ENCODE measurements around the gene STAB1. TPM values are rescaled to one million over a fixed set of nuclear protein-coding genes. Genes with fewer than 3 reads are reported as not detected.

The STAB1 gene
- total and polyA plus RNA-seq, 12 donors = 17.4 to 231 (median 44.1) TPM

GRCh38 chr3:52535411-52536111, 40.4 kb downstream of the STAB1 start:
- Histone ChIP-seq H3K36me3 (peaks cover 0 to 15% (median 0%) of the 10 kb centered on the region in 9 donors), H3K4me1 (peaks cover 34 to 88% (median 66%) of the 10 kb centered on the region in 9 donors), H3K27ac (peak overlapping the region in 9 of 10 donors; percentile 42 to 88 (median 60)), H3K4me3 (peak overlapping the region in 7 of 10 donors; percentile 63 to 93 (median 74)), H3K27me3 (no peaks in the 10 kb centered on the region), H3K9me3 (no peaks in the 10 kb centered on the region)
- DNase-seq (no peak), ATAC-seq (no peak)
- WGBS, 2 donors = 92 to 93% methylated on average over 19 of the region's 19 CpGs
- intact Hi-C loops (cut with DNase I) = loop anchor here in 7 of 10 donors (2.0 to 5.0 kb wide), 4 partner anchors 43 to 65 kb away; no protein-coding TSS in a partner anchor
- TF ChIP-seq CTCF (IDR thresholded peaks at IDR 0.05) = no peak

- Histone ChIP-seq H3K4me1 (peaks cover 29 to 88% (median 63%) of the 10 kb centered on the region in 9 donors), H3K9me3 (no peaks in the 10 kb centered on the region), H3K27ac (peak overlapping the region in 9 of 10 donors; percentile 21 to 88 (median 52)), H3K27me3 (no peaks in the 10 kb centered on the region), H3K4me3 (peak overlapping the region in 9 of 10 donors; percentile 63 to 93 (median 74)), H3K36me3 (peaks cover 0 to 20% (median 0%) of the 10 kb centered on the region in 9 donors)
- ATAC-seq (no peak), DNase-seq (no peak)
- no peak for TF ChIP-seq CTCF (IDR thresholded peaks at IDR 0.05)
- 12 to 14% methylated on average over 9 of the region's 9 CpGs for WGBS, 2 donors
- intact Hi-C loops (cut with DNase I) = loop anchor here in 7 of 10 donors (2.0 to 5.0 kb wide), 4 partner anchors 44 to 65 kb away; no protein-coding TSS in a partner anchor
These were observed 40.9 kb downstream of the STAB1 start for GRCh38 chr3:52536112-52536368.

GRCh38 chr3:52536369-52537164, 41.4 kb downstream of the STAB1 start, which contains the start of gene UQCC5:
TSS of gene UQCC5 (plus strand) at chr3:52536605. CDS start at chr3:52536756, 151 bp downstream.
- peaks cover 24 to 88% (median 61%) of the 10 kb centered on the region in 9 donors for H3K4me1 ChIP-seq
- no peaks in the 10 kb centered on the region for H3K27me3 ChIP-seq
- ATAC-seq (peak; percentile 90 to 96 (median 95)), DNase-seq (peak; percentile 96 to 98)
- peak in 1 of 9 donors; percentile 25 for TF ChIP-seq CTCF (IDR thresholded peaks at IDR 0.05)
- peaks cover 0 to 25% (median 0%) of the 10 kb centered on the region in 9 donors for H3K36me3 ChIP-seq
- H3K4me3 ChIP-seq = peak within 1 kb of the TSS; percentile 46 to 93 (median 71)
- 0% methylated on average over 65 of the region's 65 CpGs for WGBS, 2 donors
- peak within 1 kb of the TSS; percentile 82 to 96 (median 92) for H3K27ac ChIP-seq
- no peaks in the 10 kb centered on the region for H3K9me3 ChIP-seq
- intact Hi-C loops (cut with DNase I) = loop anchor here in 7 of 10 donors (2.0 to 5.0 kb wide), 4 partner anchors 44 to 66 kb away; no protein-coding TSS in a partner anchor

- Histone ChIP-seq H3K27me3 (no peaks in the 10 kb centered on the region), H3K4me1 (peaks cover 20 to 84% (median 56%) of the 10 kb centered on the region in 9 donors), H3K9me3 (no peaks in the 10 kb centered on the region), H3K4me3 (peak overlapping the region; percentile 46 to 93 (median 71)), H3K36me3 (peaks cover 0 to 28% (median 0%) of the 10 kb centered on the region in 9 donors), H3K27ac (peak overlapping the region; percentile 82 to 96 (median 92))
- no peak for TF ChIP-seq CTCF (IDR thresholded peaks at IDR 0.05)
- ATAC-seq (peak in 6 of 8 donors; percentile 3 to 29 (median 18)), DNase-seq (no peak)
- 3 to 4% methylated on average over 6 of the region's 6 CpGs for WGBS, 2 donors
- intact Hi-C loops (cut with DNase I) = loop anchor here in 7 of 10 donors (2.0 to 5.0 kb wide), 4 partner anchors 45 to 66 kb away; no protein-coding TSS in a partner anchor
These were observed 42.1 kb downstream of the STAB1 start for GRCh38 chr3:52537165-52537620.

All from heart right ventricle (tissue), 16 donors.